GM12878 (cell line): Measurements from ENCODE around the gene KRTAP5-4. TPM values are rescaled to one million over a fixed set of nuclear protein-coding genes. Genes with fewer than 3 reads are reported as not detected.

Source experiments
- E2F8 ChIP-seq: fragments of 450-650 bp; IDR thresholded peaks from 2 replicates; pipeline ENCODE4 v1.6.1; 2018; ENCODE audit warnings: mild to moderate bottlenecking, low read depth, moderate library complexity; ENCODE audit not compliant: partially characterized antibody
- ESRRA ChIP-seq: IDR thresholded peaks from 2 replicates; pipeline ENCODE4 v1.6.1; 2012; ENCODE audit warnings: mild to moderate bottlenecking, low read length, improper control_type of control experiment
- MEF2B ChIP-seq: fragments of 450-650 bp; IDR thresholded peaks from 2 replicates; pipeline ENCODE4 v1.6.1; 2018; ENCODE audit warnings: mild to moderate bottlenecking, moderate library complexity; ENCODE audit not compliant: partially characterized antibody, poor library complexity, severe bottlenecking
- MTA3 ChIP-seq: IDR thresholded peaks from 2 replicates; pipeline ENCODE4 v1.6.1; 2012; ENCODE audit warnings: low read length, inconsistent platforms, borderline replicate concordance
- RAD21 ChIP-seq: IDR thresholded peaks from 2 replicates; pipeline ENCODE4 v1.6.1; 2011; ENCODE audit warnings: mild to moderate bottlenecking, low read depth, low read length, moderate library complexity; ENCODE audit not compliant: insufficient read depth
- REST ChIP-seq: IDR thresholded peaks from 2 replicates; pipeline ENCODE4 v1.6.1; 2012; ENCODE audit warnings: mild to moderate bottlenecking, low read depth, low read length
- SMC3 ChIP-seq: IDR thresholded peaks from 2 replicates; pipeline ENCODE4 v1.6.1; 2011; ENCODE audit warnings: low read length, improper control_type of control experiment, borderline replicate concordance
- SREBF1 ChIP-seq: IDR thresholded peaks from 2 replicates; pipeline ENCODE4 v1.6.1; 2012; ENCODE audit warnings: mild to moderate bottlenecking, low read length
- ZBTB4 ChIP-seq: fragments of 450-650 bp; formaldehyde crosslinking; IDR thresholded peaks from 2 replicates; pipeline ENCODE4 v1.4.0; 2022; ENCODE audit warnings: mild to moderate bottlenecking, moderate library complexity
- ZNF217 ChIP-seq: fragments of 450-650 bp; IDR thresholded peaks from 2 replicates; pipeline ENCODE4 v1.6.1; 2017; ENCODE audit warnings: antibody characterized with exemption, mild to moderate bottlenecking
- ZNF622 ChIP-seq: fragments of 450-650 bp; IDR thresholded peaks from 2 replicates; pipeline ENCODE4 v1.6.1; 2017; ENCODE audit warnings: mild to moderate bottlenecking, inconsistent platforms
- polyA plus RNA-seq, 11 experiments: library from polyadenylated mRNA; depleted of rRNA in 4 of 11; unstranded in 6 of 11; stranded (reverse) in 5 of 11; fragments of >200 nt; fragmentation: Nextera tagmentation in 4 of 11; fragmentation: Illumina TruSeq in 1 of 11; extraction: Ambion mirVana in 4 of 11; extraction: Trizol in 1 of 11; gene quantifications; 1 replicate in 1 of 11; 2 replicates in 10 of 11; pipeline versions ENCODE4 v1.2.1 to v1.2.3, GENCODE V29; 2011 to 2016; ENCODE audit warnings: inconsistent platforms in 2 of 11, missing spikeins in 2 of 11, low read depth in 1 of 11
- total RNA-seq, 4 experiments: library from RNA; depleted of rRNA in 3 of 4; stranded (reverse); fragments of >200 nt in 3 of 4; fragmentation: Illumina TruSeq in 1 of 4; extraction: Trizol in 1 of 4; gene quantifications; 2 replicates each; pipeline versions ENCODE4 v1.2.1 to v1.2.3, GENCODE V29; 2013 to 2021

Gene KRTAP5-4
- total and polyA plus RNA-seq, 10 of the 15 experiments (the other 5 are each of a cell fraction or from before 2014, with no cell fraction given) = not detected

GRCh38 chr11:1644601-1645356 is 22.8 kb upstream of the KRTAP5-4 start (continued):
- TF ChIP-seq REST (no peak), MTA3 (no peak), RAD21 (no peak), ESRRA (no peak), ZBTB4 (CRISPR knock-in tag) (no peak), MEF2B (no peak), ZNF622 (no peak), E2F8 (no peak), SMC3 (no peak), ZNF217 (no peak), SREBF1 (no peak)
